GM13976 (cell line): ENCODE results near the gene PRSS21.

Source experiments
- DNase-seq: peaks from one replicate; pipeline ENCODE4 v3.0.0; 2012; ENCODE audit warnings: low spot score
- CTCF ChIP-seq: IDR thresholded peaks from 2 replicates; pipeline ENCODE4 v1.5.1; 2012; ENCODE audit warnings: borderline replicate concordance, mild to moderate bottlenecking; ENCODE audit not compliant: insufficient read depth; ENCODE audit errors: extremely low read depth, missing control alignments, control extremely low read depth
- in situ Hi-C: fragments of 300-500 bp; cut with MboI; formaldehyde crosslinking; loops from one replicate; pipeline ENCODE4 v1.12.0; 2022; ENCODE audit warnings: low sequenced_read_pairs, mixed read lengths, inconsistent platforms; ENCODE audit not compliant: unreplicated experiment

Gene PRSS21

GRCh38 chr16:2820836-2821486 lies 3.9 kb downstream of the PRSS21 start:
- no peak for DNase-seq
- in situ Hi-C loops, result no loop called here
- no peak for TF ChIP-seq CTCF

- TF ChIP-seq CTCF, result no peak
- no peak for DNase-seq
- in situ Hi-C loops, result no loop called here
Observed at GRCh38 chr16:2821487-2822157, 4.6 kb downstream of the PRSS21 start.

GRCh38 chr16:2822158-2822495 lies 5.1 kb downstream of the PRSS21 start:
- TF ChIP-seq CTCF, result no peak
- DNase-seq, result no peak

GRCh38 chr16:2822496-2822895 lies 5.5 kb downstream of the PRSS21 start:
- no peak for TF ChIP-seq CTCF
- in situ Hi-C loops, result no loop called here
- DNase-seq, result no peak

More at GRCh38 chr16:2822158-2822495, 5.1 kb downstream of the PRSS21 start:
- in situ Hi-C loops, result no loop called here

GRCh38 chr16:2824626-2825025 lies 7.6 kb downstream of the PRSS21 start:
- no peak for TF ChIP-seq CTCF
- DNase-seq, result no peak
- in situ Hi-C loops, result no loop called here

- TF ChIP-seq CTCF, result no peak
- no peak for DNase-seq
- in situ Hi-C loops, result no loop called here
Observed at GRCh38 chr16:2825049-2825742, 8.2 kb downstream of the PRSS21 start.
